Measurements from ENCODE around the gene CLMN.

Gene CLMN

GRCh38 chr14:95331708-95332408 is 12.2 kb upstream of the CLMN start:
- in situ Hi-C loops (cut with HindIII; ENCODE audit: low sequenced_read_pairs): no loop called here
- no peak for DNase-seq (ENCODE audit: low read depth, low spot score)
- no peak for TF ChIP-seq CTCF (IDR thresholded peaks at IDR 0.05; ENCODE audit: low read depth, low read length)
- H3K4me3 ChIP-seq (ENCODE audit: low read depth, low read length): no peak overlapping the region

- in situ Hi-C loops (cut with HindIII; ENCODE audit: low sequenced_read_pairs): no loop called here
- DNase-seq (ENCODE audit: low read depth, low spot score): no peak
- no peak for TF ChIP-seq CTCF (IDR thresholded peaks at IDR 0.05; ENCODE audit: low read depth, low read length)
- H3K4me3 ChIP-seq (ENCODE audit: low read depth, low read length): no peak overlapping the region
These were observed 11.1 kb upstream of the CLMN start for GRCh38 chr14:95330591-95331370.

GRCh38 chr14:95329941-95330340 is 10.2 kb upstream of the CLMN start:
- DNase-seq (ENCODE audit: low read depth, low spot score): no peak
- in situ Hi-C loops (cut with HindIII; ENCODE audit: low sequenced_read_pairs): no loop called here
- H3K4me3 ChIP-seq (ENCODE audit: low read depth, low read length): no peak overlapping the region
- no peak for TF ChIP-seq CTCF (IDR thresholded peaks at IDR 0.05; ENCODE audit: low read depth, low read length)

GRCh38 chr14:95328729-95329503 is 9.2 kb upstream of the CLMN start:
- DNase-seq (ENCODE audit: low read depth, low spot score): no peak
- H3K4me3 ChIP-seq (ENCODE audit: low read depth, low read length): no peak overlapping the region
- in situ Hi-C loops (cut with HindIII; ENCODE audit: low sequenced_read_pairs): no loop called here

GRCh38 chr14:95327558-95328374 is 8.1 kb upstream of the CLMN start:
- no peak for TF ChIP-seq CTCF (IDR thresholded peaks at IDR 0.05; ENCODE audit: low read depth, low read length)
- H3K4me3 ChIP-seq (ENCODE audit: low read depth, low read length): no peak overlapping the region
- no peak for DNase-seq (ENCODE audit: low read depth, low spot score)
- in situ Hi-C loops (cut with HindIII; ENCODE audit: low sequenced_read_pairs): no loop called here

More at GRCh38 chr14:95328729-95329503, 9.2 kb upstream of the CLMN start:
- no peak for TF ChIP-seq CTCF (IDR thresholded peaks at IDR 0.05; ENCODE audit: low read depth, low read length)

GRCh38 chr14:95326987-95327386 is 7.3 kb upstream of the CLMN start:
- no peak for DNase-seq (ENCODE audit: low read depth, low spot score)

More at GRCh38 chr14:95326987-95327386, 7.3 kb upstream of the CLMN start:
- TF ChIP-seq CTCF (IDR thresholded peaks at IDR 0.05; ENCODE audit: low read depth, low read length): no peak
- no peak overlapping the region for H3K4me3 ChIP-seq (ENCODE audit: low read depth, low read length)
- in situ Hi-C loops (cut with HindIII; ENCODE audit: low sequenced_read_pairs): no loop called here

Data from astrocyte of the spinal cord (primary cell).